Measurements from ENCODE around the gene MGME1. TPM values are rescaled to one million over a fixed set of nuclear protein-coding genes. Genes with fewer than 3 reads are reported as not detected.

The MGME1 gene
- total RNA-seq, 1 experiment from 2014 or later, result 10.5 TPM

GRCh38 chr20:17949899-17950298 lies 18.9 kb upstream of the MGME1 start:
- no peaks in the 10 kb centered on the region for H3K27me3 Mint-ChIP-seq (ENCODE audit: unreplicated experiment)
- no peak for TF ChIP-seq CTCF (IDR thresholded peaks at IDR 0.05; ENCODE audit: unreplicated experiment)
- peaks cover 21% of the 10 kb centered on the region for H3K36me3 Mint-ChIP-seq (ENCODE audit: insufficient read depth, unreplicated experiment)
- CTCF ChIA-PET, result no interaction called here
- no peaks in the 10 kb centered on the region for H3K9me3 Mint-ChIP-seq (ENCODE audit: low read depth, unreplicated experiment)
- no TSS peak for BruUV-seq (replicated peaks)
- DNase-seq, result no peak
- H3K4me1 Mint-ChIP-seq (ENCODE audit: low read depth, unreplicated experiment), result no peaks in the 10 kb centered on the region
- H3K27ac Mint-ChIP-seq (ENCODE audit: unreplicated experiment), result no peak overlapping the region
- intact Hi-C loops (cut with micrococcal nuclease; ENCODE audit: unreplicated experiment), result no loop called here
- no peak overlapping the region for H3K4me3 Mint-ChIP-seq (ENCODE audit: low read depth, unreplicated experiment)

GRCh38 chr20:17950670-17951069 lies 18.1 kb upstream of the MGME1 start:
- Mint-ChIP-seq H3K9me3 (ENCODE audit: low read depth, unreplicated experiment) (no peaks in the 10 kb centered on the region), H3K36me3 (ENCODE audit: insufficient read depth, unreplicated experiment) (peaks cover 25% of the 10 kb centered on the region), H3K27me3 (ENCODE audit: unreplicated experiment) (no peaks in the 10 kb centered on the region), H3K4me3 (ENCODE audit: low read depth, unreplicated experiment) (no peak overlapping the region), H3K4me1 (ENCODE audit: low read depth, unreplicated experiment) (no peaks in the 10 kb centered on the region), H3K27ac (ENCODE audit: unreplicated experiment) (no peak overlapping the region)
- BruUV-seq (replicated peaks), result no TSS peak
- DNase-seq, result no peak
- TF ChIP-seq CTCF (IDR thresholded peaks at IDR 0.05; ENCODE audit: unreplicated experiment), result no peak
- intact Hi-C loops (cut with micrococcal nuclease; ENCODE audit: unreplicated experiment), result no loop called here
- CTCF ChIA-PET, result no interaction called here

- TF ChIP-seq CTCF (IDR thresholded peaks at IDR 0.05; ENCODE audit: unreplicated experiment), result no peak
- no peak for DNase-seq
- no peak overlapping the region for H3K27ac Mint-ChIP-seq (ENCODE audit: unreplicated experiment)
- H3K4me1 Mint-ChIP-seq (ENCODE audit: low read depth, unreplicated experiment), result no peaks in the 10 kb centered on the region
- intact Hi-C loops (cut with micrococcal nuclease; ENCODE audit: unreplicated experiment), result no loop called here
- no TSS peak for BruUV-seq (replicated peaks)
- H3K36me3 Mint-ChIP-seq (ENCODE audit: insufficient read depth, unreplicated experiment), result peaks cover 19% of the 10 kb centered on the region
- H3K9me3 Mint-ChIP-seq (ENCODE audit: low read depth, unreplicated experiment), result no peaks in the 10 kb centered on the region
- no peak overlapping the region for H3K4me3 Mint-ChIP-seq (ENCODE audit: low read depth, unreplicated experiment)
- CTCF ChIA-PET, result no interaction called here
- no peaks in the 10 kb centered on the region for H3K27me3 Mint-ChIP-seq (ENCODE audit: unreplicated experiment)
These were observed 17.5 kb upstream of the MGME1 start for GRCh38 chr20:17951323-17951722.

GRCh38 chr20:17952692-17953684 lies 15.8 kb upstream of the MGME1 start:
- DNase-seq, result no peak
- no peaks in the 10 kb centered on the region for H3K27me3 Mint-ChIP-seq (ENCODE audit: unreplicated experiment)
- peaks cover 24% of the 10 kb centered on the region for H3K36me3 Mint-ChIP-seq (ENCODE audit: insufficient read depth, unreplicated experiment)
- BruUV-seq (replicated peaks), result no TSS peak
- no peaks in the 10 kb centered on the region for H3K4me1 Mint-ChIP-seq (ENCODE audit: low read depth, unreplicated experiment)
- H3K9me3 Mint-ChIP-seq (ENCODE audit: low read depth, unreplicated experiment), result no peaks in the 10 kb centered on the region
- H3K27ac Mint-ChIP-seq (ENCODE audit: unreplicated experiment), result no peak overlapping the region
- intact Hi-C loops (cut with micrococcal nuclease; ENCODE audit: unreplicated experiment), result no loop called here
- H3K4me3 Mint-ChIP-seq (ENCODE audit: low read depth, unreplicated experiment), result no peak overlapping the region
- CTCF ChIA-PET, result no interaction called here
- no peak for TF ChIP-seq CTCF (IDR thresholded peaks at IDR 0.05; ENCODE audit: unreplicated experiment)
